ENCODE results near the gene UGT3A2.
"Not testable (repeated sequence)": the region's sequence is repeated elsewhere in the genome, so short reads cannot be mapped to it uniquely, and the experiment has no call there.

Gene UGT3A2

DNA sequence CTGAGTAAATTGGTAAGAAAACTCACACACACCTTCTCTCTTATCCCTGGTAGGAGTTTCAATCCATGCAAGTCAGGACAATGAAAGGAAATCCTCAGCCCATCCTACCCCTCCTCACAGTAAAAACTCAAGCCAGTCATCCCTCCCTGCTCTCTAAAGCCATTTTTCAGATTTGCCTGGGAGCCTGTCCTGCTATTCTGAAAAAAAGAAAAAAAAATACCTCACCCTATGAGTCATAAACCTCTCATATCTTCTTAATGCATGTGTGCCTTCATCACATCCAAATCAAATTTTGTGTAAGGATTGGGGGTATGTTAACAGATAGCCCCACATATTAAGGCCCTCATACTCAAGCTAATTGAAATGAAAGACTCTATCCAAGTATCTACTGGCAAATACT is 14.1 kb downstream of the UGT3A2 start:
- DNase-seq = no peak

DNA sequence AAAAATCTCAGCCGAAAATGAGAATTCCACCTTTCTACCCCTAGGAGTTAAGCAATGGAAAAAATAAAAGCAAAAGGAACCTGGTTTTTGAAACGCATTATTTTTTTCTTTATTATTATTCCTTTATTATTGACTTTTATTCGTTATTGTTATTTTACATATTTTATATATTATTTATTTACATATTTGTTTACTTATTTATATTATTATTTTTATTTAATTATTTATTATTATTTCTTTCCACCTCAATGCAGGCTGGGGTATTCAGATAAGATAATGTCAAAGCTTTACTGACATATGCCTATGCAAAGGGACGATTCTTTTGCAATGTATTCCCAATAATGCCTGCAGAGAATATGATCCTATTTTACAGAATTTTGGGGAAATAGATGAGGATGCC is 16.7 kb downstream of the UGT3A2 start:
- DNase-seq = no peak

DNA sequence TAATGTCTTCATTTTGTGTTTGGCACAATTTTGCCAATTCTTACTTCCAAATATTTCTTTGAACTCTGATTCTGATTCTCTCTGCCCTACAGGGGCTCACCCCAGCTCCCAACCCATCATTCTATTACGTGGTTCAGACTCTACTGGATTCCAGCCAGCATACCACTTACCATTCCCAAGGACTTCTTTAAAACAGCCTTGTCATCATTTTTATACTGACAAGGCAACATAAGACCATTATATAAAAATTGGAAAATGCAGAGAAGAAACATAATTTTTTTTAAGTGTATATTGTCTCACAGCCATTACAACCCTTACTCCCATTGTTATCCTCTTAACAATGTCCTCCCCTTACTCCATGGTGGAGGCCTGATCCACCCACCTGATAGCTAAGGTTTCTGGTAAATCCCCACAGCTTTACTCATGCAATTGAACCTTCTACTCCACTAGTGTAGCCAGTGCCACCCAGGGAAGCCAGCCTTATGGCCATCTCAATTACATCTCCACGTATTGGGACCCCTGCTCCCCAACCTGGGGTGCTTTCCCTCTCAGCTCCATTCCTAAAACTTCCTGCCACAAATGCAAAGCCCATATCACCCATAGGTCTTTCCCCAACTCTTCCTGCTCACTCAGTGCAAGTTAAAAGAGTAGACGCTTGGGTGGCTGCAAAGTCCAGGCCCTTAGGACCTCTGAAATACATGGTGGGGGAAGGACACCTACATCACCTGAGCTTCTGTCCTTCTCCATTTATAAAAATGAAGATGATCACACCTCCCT is 19.1 kb downstream of the UGT3A2 start:
- no peak for DNase-seq

DNA sequence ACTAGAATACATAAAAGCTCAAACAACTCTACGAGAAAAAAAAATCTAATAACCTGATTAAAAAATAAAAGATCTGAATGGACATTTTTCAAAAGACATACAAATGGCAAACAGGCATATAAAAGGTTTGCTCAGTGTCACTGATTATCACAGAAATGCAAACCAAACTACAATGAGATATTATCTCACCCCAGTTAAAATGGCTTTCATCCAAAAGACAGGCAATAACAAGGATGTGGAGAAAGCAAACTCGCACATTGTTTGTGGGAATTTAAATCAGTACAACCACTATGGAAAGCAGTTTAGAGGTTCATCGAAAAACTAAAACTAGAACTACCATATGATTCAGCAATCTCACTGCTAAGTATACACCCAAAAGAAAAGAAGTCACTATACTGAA is 20.8 kb downstream of the UGT3A2 start:
- no peak for DNase-seq

DNA sequence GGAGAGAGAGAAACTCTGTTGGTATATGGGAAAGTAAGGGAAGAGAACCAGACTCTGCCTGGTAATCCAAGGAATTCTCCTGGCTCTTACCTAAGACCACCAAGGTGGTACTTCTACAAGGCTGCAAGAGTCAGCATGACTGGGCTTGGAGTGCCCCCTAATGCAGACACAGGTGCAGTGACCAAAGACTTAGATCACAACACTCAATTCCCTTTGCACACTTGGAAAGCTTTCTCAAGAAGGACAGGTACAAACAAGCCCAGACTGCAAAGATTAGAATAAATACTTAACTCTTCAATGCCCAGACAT is 25.2 kb downstream of the UGT3A2 start:
- DNase-seq = no peak

DNA sequence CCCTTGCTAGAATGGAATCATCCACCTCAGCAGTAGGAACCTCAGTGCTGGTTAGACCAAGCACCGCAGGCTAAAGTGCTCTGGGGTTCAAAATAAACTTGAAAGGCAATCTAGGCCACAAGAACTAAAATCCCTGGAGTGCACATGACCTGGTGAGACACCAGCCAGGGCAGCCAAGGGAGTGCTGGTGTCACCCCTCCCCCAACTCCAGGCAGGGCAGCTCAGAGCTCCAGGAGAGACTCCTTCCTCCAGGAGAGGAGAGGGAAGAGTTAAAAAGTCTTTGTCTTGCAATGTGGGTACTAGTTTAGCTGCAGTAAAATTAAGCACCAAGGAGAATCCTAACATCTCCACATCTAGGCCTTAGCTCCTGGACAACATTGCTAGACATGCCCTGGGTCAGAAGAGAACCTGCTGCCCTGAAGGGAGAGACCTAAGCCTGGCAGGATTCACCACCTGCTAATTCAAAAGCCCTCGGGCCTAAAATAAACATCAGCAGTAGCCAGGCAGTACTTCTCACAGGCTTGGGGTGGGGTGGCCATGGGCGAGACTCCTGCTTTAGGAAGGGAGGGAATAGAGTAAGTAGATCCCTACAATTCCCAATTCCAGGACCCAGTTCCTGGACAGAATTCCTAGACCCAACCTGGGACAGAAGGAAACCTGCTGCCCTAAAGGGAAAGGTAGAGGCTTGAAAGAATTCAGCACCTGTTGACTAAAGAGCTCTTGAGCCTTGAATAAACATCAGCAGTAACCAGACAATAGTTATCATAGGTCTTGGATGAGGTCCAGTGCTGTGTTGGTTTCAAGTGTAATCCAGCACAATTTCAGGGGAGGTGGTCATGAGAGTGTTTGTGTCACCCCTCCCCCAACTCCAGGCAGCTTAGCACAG is 25.8 kb downstream of the UGT3A2 start:
- no peak for DNase-seq

DNA sequence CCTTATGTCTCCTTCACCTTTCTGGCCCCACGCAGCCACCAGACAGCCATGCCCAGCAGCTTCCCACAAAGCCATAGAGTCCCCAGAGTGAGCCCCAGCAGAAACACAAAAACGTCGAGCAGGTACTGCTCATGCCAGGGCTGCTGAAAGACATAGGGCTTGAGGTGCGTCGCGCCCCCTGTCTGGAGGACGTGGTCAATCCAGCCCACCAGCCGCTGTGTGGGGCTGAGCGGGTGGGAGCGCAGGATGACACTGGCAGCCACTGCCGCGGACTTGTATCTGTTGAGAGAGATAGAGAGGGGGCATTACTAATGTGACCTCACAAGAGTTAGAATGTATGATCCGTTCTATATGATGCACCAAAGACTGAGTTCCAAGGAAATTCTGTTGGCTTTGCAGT is 31.0 kb downstream of the UGT3A2 start:
- no peak for DNase-seq

DNA sequence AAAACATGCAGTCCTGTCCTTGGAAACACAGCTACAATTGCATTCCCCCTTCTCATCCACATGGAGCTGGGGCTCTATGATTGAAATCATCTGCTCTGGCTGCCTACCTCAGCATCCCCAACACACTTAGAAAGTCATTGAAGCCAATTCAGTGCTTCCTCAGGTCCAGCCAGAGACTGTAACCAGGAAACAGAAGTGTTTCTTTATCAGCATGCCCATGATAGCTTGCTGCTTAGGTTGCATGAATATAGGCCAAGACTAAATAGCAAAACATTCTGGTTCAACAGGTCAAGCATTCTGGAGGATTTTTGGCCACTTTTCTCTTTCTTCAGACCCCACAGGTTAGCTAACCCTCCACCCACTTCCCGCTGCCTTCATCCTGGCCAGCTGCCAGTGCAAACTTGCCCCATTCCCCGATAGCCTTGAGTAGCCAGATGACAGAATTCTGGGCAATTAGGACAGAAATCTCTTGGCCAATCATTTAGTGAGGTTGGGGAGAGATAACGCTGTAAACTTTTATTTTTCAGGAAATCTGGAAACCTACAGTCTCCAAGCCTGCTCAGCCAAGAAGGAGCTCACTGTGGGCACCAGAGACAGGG is 32.0 kb downstream of the UGT3A2 start:
- DNase-seq = not testable (repeated sequence)

DNA sequence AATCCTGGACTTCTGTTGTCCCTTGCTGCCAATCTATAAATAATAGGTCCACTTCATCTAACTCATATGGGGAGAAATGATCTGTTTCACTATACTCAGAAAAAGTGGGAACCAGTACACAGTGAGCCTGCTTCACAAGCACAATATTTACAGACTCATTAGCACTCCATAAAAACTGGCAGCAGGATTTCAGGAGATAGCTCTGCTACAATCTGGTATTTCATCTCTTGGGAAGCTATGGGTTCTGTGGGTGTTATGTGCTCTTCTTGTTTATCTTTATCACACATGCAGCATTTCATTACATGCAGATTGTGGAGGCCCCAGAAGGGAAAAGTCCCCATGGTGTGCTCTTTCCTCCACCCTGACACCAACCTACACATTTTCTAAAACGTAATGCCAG is 33.2 kb downstream of the UGT3A2 start:
- no peak for DNase-seq

DNA sequence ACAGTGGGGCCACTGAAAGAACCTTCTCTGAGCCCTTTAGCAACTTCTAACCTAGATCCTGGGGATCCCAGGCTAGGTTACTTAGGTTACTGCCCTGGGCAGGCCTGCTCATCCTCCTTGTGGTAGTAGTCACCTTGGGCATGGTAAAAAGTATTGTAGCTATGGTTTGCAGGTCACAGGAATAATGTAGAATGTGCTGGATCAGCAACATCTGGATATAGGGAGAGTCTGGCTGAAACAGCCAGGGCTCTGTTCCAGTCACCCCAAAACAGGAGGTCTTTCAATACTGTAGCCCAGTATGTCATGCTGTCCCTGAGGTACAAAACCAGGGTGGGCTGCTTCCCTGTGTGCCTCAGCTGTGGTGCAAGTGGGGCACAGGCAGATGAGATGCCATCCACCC is 33.6 kb downstream of the UGT3A2 start:
- DNase-seq = no peak

DNA sequence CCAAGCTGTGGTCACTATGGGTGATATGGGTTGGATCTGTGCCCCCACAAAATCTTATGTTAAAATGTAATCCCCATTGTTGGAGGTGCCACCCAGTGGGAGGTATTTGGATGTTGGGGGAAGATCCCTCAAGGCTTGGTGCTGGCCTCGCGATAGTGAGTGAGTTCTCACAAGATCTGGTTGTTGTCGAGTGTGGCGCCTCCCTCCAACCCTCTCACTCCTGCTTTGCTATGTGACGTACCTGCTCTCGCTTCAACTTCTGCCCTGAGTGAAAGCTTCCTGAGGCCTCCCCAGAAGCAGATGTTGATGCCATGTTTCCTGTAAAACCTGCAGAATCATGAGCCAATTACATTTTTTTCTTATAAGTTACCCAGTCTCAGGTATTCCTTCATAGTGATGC is 35.5 kb downstream of the UGT3A2 start:
- DNase-seq = no peak

DNA sequence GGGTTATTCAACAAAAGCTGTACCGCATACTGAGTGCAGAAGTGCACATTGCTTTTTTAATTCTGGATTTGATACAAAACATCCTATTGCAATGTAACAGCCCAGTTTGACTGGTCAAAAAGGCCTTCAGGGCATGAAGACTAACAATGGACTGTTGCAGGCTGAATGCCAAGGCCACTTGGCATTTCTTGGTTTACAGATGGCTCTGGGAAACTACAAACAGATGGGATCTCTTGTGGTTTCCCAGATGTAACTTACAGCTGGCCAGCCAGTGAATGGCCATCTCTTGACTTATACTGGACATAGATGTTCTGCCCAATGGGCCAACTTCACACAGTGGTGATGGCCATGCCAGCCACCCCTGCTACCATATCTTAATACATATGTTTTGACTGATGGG is 36.8 kb downstream of the UGT3A2 start:
- DNase-seq = no peak

DNA sequence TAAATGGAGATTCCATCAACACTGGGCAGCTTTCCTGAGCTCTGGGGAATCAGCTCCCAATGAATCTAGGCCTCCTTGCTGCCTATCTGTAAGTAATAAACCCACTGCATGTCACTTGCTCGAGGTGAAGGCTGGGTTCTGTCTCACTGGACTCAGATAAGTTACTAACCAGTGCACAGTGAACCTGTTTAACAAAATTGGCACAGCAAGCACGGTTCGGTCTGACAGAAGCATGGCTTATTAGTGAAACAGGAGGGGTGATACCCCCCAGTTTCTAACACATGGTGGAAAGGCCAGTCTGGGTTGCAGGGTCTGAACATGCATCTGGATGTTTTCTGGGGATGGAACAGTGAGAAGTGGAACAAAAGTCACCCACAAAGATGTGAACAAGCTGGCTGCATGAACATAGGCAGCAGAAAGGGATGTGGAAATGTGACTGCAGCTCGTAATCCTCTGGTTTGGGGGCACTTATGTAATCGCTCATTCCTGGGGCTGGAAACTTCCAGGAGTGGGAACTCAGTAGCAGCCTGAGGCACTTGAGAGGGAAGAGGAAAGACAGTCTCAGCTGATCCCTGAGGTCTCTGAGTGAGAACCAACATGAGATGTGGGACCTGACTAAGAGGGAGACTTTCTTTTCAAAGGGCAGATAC is 37.7 kb downstream of the UGT3A2 start:
- DNase-seq = no peak

DNA sequence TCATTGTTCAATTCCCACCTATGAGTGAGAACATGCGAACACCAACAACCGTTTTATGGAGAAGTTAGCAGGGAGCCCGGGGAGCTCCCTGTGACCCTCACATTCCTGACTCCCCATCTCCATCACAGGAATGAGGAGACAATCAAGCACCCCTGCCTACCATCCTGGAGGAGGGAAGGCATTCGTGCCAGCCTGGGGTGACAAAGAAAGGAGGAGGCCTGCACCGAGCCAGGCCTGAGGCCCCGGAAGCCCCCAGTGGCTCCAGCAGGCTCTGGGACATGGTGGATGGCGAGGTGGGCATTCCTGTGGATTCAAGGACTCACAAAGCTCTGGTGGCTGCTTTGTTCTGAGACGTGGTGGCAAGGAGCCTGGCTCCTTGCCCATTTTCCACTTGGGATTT is 39.0 kb downstream of the UGT3A2 start:
- no peak for DNase-seq

DNA sequence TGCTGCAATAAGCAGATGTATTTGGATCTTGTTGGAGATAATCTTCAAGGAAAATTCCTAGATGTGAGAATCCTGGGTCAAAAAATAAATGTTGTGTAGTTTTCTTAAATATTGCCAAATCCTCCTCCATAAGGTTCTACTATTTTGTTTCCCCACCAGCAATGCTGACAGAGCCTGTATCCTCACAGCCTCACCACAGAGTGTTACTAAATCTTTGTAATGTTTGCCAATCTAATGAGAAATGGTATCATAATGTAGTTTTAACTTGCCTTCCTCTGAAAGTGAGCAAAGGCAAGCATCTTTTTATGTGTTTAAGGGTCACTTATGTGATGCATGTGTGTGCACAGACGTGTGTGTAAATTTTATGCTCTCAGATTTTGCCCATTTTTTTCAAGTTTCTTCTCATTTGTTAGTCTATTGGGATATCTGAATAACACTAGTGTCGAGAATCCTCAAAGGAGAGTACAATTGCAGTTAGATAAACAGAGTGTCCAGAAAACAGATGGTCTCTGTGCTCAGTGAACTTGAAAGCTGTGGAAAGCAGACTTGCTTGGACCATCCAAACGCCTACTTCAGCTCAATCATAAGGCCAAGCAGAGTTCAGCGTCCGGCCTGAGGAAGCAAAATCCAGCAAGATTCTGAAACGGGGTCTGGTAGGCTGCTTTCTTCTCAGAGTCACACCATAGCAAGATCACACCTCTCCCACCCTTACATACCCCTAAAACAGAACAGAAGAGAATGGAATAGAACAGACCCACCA is 39.8 kb downstream of the UGT3A2 start:
- no peak for DNase-seq

DNA sequence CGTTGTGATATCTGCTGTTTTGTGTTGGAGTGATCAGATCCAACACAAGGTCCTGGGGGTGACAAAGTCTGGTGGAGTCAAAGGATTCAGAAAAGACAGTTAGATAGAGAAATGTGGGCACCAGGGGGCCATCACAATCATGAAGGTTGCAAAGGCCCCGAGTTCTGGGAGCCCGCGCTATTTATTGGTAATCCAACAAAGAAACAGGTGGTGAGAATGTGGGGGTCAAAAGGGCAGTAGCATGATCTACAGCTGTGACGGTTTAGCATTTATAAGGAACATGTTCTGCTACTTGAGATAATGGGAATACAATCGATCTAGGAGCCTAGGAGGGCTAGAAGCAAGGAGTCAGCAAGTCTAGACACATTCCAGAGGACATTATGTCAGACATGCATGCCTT is 44.4 kb downstream of the UGT3A2 start:
- not testable (repeated sequence) for DNase-seq

DNA sequence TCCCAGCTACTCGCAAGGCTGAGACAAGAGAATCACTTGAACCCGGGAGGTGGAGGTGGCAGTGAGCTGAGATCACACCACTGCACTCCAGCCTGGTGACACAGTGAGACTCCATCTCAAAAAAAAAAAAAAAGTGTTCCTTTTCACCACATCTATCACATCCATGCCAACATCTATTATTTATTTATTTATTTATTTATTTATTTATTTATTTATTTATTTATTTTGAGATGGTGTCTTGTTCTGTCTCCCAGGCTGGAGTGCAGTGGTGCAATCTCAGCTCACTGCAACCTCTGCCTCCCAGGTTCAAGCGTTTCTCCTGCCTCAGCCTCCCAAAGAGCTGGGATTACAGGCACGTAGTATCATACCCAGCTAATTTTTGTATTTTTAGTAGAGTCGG is 47.1 kb downstream of the UGT3A2 start:
- DNase-seq = not testable (repeated sequence)

DNA sequence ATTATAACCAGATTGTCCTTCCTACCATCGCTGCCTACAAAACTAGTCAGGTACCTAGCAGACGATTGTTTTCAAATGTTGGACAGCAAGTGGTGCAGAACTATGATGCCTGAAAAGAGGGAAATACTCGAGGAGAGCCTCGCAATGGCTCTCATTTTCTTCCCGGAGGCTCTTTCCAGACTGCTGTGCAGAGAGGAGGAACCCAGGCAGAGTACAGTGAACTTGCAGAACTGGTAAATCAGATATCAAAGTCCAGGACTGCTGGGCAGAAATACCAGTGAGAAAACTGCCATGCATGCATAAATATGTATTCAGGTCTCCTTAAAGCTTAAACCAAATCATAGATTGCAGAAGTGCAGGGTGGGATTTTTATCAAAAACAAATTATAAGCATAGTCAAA is 49.1 kb downstream of the UGT3A2 start:
- no peak for DNase-seq

DNA sequence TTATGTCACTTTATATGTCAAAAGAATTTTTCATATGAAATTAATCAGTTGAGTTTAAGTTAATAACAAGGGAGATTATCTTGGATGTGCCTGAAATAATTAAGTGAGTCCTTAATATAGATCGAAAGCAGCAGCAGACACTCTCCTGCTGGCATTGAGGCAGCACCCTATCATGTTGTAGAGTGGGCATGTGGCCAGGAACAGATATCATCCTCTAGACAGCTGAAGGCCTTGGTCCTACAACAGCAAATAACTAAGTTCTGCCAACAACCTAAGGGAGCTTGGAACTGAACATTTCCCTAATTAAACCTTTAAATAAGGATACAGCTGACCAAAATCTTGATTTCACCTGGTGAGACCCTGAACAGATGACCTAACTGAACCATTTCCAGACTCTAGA is 49.7 kb downstream of the UGT3A2 start:
- DNase-seq = no peak

DNA sequence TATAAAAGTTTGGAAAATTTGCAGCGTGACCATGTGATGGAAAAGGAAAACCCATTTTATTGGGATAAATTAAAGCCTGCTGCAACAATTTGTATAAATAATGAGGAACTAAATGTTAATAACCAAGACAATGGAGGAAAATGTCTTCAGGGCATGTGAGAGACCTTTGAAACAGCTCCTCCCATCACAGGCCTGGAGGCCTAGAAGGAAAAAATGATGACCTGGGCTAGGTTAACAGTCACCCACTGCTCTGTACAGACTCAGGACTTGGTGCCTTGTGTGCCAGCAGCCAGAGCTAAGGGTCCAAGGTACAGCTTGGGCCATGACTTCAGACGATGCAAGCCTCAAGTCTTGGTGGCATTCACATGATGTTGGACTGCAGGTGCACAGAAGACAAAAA is 53.5 kb downstream of the UGT3A2 start:
- DNase-seq = no peak

DNA sequence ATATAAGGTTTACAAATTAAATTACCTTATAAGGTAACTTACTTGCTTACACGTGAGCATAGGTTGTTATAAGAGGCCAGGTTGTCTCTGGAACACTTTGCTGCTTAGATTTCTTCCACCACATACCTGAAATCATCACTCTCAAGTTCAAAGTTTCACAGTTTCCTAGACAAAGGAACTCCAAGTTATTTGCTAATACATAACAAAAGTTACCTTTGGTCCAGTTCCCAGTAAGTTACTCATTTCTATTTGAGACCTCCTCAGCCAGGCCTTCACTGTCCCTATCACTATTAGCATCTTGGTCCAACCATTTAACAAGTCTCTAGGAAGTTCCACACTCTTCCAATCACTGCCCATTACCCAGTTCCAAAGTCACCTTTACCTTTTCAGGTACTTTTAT is 57.0 kb downstream of the UGT3A2 start:
- no peak for DNase-seq

DNA sequence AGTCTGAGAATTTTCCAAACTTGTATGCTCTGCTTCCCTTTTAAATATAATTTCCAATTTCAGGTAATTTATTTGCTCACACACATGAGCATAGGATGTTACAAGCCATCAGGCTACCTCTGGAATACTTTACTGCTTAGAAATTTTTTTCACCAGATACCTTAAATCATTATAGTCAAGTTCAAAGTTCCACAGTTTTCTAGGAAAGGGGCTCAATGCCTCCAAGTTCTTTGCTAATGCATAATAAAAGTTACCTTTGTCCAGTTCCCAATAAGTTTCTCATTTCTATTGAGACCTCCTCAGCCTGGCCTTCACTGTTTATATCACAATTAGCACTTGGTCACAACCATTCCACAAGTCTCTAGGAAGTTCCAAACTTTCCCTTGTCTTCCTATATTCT is 59.3 kb downstream of the UGT3A2 start:
- no peak for DNase-seq

DNA sequence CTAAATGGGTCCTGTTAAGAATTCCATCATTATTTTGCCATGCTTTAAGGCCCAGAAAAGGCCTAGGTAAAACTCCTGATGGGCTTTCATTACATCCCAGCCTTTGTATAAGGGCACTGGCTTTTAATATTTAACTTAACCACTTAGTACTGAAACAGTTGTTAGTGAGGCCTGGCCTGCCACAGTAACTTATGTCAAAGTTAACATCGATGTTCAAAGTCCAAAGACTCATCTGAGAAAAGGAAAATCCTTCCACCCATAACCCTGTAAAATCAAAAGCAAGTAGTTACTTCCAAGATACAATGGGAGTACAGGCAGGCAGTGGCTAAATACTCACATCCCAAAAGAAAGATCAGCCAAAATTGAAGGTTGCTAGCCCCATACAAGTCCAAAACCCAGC is 60.5 kb downstream of the UGT3A2 start:
- no peak for DNase-seq
